Gastrocnemius medialis (tissue), 4 donors: ENCODE results near the gene G6PC2. TPM values are rescaled to one million over a fixed set of nuclear protein-coding genes. Genes with fewer than 3 reads are reported as not detected.

Experiments
- ATAC-seq, 2 donors: fragments of 150-250 bp; one replicate each; pipeline ENCODE4 v1.9.1; 2016
- DNase-seq, 2 donors: peaks; one replicate each; pipeline ENCODE4 v3.0.0-alpha.2; 2019
- H3K27ac ChIP-seq, 4 donors: fragments of 200-600 bp; sonication (generic); 1 replicate in 1 of 4; 2 replicates in 3 of 4; pipeline ENCODE4 v1.5.1; 2016 to 2018; ENCODE audit warnings: mild to moderate bottlenecking in 2 of 4, moderate library complexity in 1 of 4
- H3K27me3 ChIP-seq, 3 donors: fragments of 200-600 bp; sonication (generic) in 2 of 3; 1 replicate in 1 of 3; 2 replicates in 2 of 3; pipeline versions ENCODE4 v1.5.1 to v1.6.0; 2016 to 2019; ENCODE audit warnings: mild to moderate bottlenecking in 1 of 3, moderate library complexity in 1 of 3
- H3K36me3 ChIP-seq, 2 donors: fragments of 200-600 bp; sonication (generic) in 1 of 2; one replicate each; pipeline ENCODE4 v1.5.1; 2017 to 2018
- H3K4me1 ChIP-seq, 2 donors: fragments of 200-600 bp; sonication (generic) in 1 of 2; one replicate each; pipeline ENCODE4 v1.5.1; 2016 to 2017; ENCODE audit warnings: mild to moderate bottlenecking in 2 of 2
- H3K4me3 ChIP-seq, 4 donors: fragments of 200-600 bp; sonication (generic) in 3 of 4; 1 replicate in 1 of 4; 2 replicates in 3 of 4; pipeline ENCODE4 v1.5.1; 2016 to 2019; ENCODE audit warnings: mild to moderate bottlenecking in 2 of 4
- H3K9me3 ChIP-seq, 3 donors: fragments of 200-600 bp; sonication (generic) in 2 of 3; 1 replicate in 1 of 3; 2 replicates in 2 of 3; pipeline ENCODE4 v1.5.1; 2016 to 2019
- POLR2A ChIP-seq, 2 donors: fragments of 450-650 bp; IDR thresholded peaks; one replicate each; pipeline ENCODE4 v1.6.1; 2017; ENCODE audit warnings: antibody characterized with exemption in 2 of 2, mild to moderate bottlenecking in 2 of 2, moderate library complexity in 2 of 2
- in situ Hi-C, 4 donors: fragments of 200-750 bp; cut with MboI; loops; one replicate each; pipeline versions ENCODE4 v1.15.0 to v1.8.0; 2017; ENCODE audit warnings: low sequenced_read_pairs in 4 of 4
- intact Hi-C: fragments of 100-400 bp; cut with DNase I; formaldehyde crosslinking; loops from one replicate; pipeline ENCODE4 v1.15.1; 2023; ENCODE audit warnings: low total_unique reads
- total RNA-seq, 4 donors: library from RNA; depleted of rRNA; stranded (reverse); fragments of >200 nt; gene quantifications; one replicate each; pipeline versions ENCODE4 v1.1.0 to v1.2.3, GENCODE V29; 2016
- TF ChIP-seq, protein P1 (sequence below), 5 experiments: fragments of 450-650 bp in 3 of 5; fragments of 200-600 bp in 2 of 5; sonication (generic) in 2 of 5; IDR thresholded peaks in 4 of 5; conservative IDR thresholded peaks in 1 of 5; 1 replicate in 4 of 5; 2 replicates in 1 of 5; pipeline ENCODE4 v1.5.1; 2016 to 2019; ENCODE audit warnings: antibody characterized with exemption in 5 of 5, mild to moderate bottlenecking in 3 of 5, moderate library complexity in 3 of 5

The G6PC2 gene
- total RNA-seq, 4 donors from 2014 or later, result not detected

DNA sequence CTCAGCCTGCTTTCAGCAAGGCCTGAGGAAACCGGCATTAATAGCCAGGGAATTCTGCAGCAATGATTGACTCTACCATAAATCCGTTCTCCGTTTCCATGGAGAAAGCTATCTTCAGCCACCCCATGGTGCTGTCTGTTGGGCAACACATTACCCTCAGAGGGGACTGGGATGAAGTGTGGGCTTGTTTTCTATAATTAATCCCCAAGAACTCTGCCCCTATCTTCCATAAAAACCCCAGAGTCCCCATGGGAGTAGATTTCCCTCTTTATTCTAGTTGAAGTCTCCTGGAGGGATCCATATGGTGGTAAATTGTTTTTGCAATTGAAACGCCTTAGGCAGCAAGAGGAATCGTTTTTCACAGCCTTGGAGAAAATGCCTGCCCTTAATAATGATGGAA lies 9.2 kb downstream of the G6PC2 start:
- Histone ChIP-seq H3K27ac (no peak overlapping the region), H3K9me3 (no peaks in the 10 kb centered on the region), H3K4me1 (peaks cover 0 to 12% of the 10 kb centered on the region in 2 donors), H3K27me3 (no peaks in the 10 kb centered on the region), H3K36me3 (no peaks in the 10 kb centered on the region), H3K4me3 (no peak overlapping the region)
- in situ Hi-C loops, result loop anchor here (10.0 kb wide), 2 partner anchors 136 to 566 kb away; no protein-coding TSS in a partner anchor
- ATAC-seq (no peak), DNase-seq (no peak)
- TF ChIP-seq, protein P1, sequence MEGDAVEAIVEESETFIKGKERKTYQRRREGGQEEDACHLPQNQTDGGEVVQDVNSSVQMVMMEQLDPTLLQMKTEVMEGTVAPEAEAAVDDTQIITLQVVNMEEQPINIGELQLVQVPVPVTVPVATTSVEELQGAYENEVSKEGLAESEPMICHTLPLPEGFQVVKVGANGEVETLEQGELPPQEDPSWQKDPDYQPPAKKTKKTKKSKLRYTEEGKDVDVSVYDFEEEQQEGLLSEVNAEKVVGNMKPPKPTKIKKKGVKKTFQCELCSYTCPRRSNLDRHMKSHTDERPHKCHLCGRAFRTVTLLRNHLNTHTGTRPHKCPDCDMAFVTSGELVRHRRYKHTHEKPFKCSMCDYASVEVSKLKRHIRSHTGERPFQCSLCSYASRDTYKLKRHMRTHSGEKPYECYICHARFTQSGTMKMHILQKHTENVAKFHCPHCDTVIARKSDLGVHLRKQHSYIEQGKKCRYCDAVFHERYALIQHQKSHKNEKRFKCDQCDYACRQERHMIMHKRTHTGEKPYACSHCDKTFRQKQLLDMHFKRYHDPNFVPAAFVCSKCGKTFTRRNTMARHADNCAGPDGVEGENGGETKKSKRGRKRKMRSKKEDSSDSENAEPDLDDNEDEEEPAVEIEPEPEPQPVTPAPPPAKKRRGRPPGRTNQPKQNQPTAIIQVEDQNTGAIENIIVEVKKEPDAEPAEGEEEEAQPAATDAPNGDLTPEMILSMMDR (IDR thresholded peaks at IDR 0.05 in 4 of 5, conservative IDR thresholded peaks at IDR 0.05 in 1 of 5), result no peak
- TF ChIP-seq POLR2A (IDR thresholded peaks at IDR 0.05), result no peak
- intact Hi-C loops, result loop anchor here (10.0 kb wide), 1 partner anchor 456 kb away; the partner anchor contains the start of gene CERS6

DNA sequence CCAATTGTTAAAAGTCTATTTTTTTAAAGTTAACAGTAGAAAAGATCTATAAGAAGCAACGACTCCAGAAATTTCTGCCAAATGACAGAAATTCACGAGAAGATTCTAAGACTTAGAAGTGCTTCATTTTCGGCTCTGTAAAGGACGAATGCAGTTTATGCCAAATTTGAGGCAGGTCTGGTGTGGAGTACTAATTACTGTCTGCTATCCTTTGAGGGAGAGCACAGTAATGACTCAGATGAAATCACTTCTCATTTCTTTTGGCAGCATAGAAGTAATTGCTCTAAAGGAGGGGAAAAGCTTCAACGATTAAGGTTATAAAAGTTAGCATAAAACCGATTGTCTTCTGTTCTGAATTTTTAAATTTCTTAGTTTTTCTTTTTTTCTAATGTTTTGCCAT lies 11.4 kb downstream of the G6PC2 start:
- peak; percentile 58 to 63 for ATAC-seq
- Histone ChIP-seq H3K9me3 (no peaks in the 10 kb centered on the region), H3K4me3 (peak overlapping the region; percentile 35 to 40 (median 40)), H3K27me3 (no peaks in the 10 kb centered on the region), H3K27ac (peak overlapping the region; percentile 27 to 74 (median 62)), H3K4me1 (peaks cover 0 to 12% of the 10 kb centered on the region in 2 donors), H3K36me3 (no peaks in the 10 kb centered on the region)
- intact Hi-C loops (loop anchor here (10.0 kb wide), 1 partner anchor 458 kb away; the partner anchor contains the start of gene CERS6), in situ Hi-C loops (loop anchor here (10.0 kb wide), 2 partner anchors 138 to 568 kb away; no protein-coding TSS in a partner anchor)
- DNase-seq, result no peak
- no peak for TF ChIP-seq POLR2A (IDR thresholded peaks at IDR 0.05)
- TF ChIP-seq, protein P1 (IDR thresholded peaks at IDR 0.05 in 4 of 5, conservative IDR thresholded peaks at IDR 0.05 in 1 of 5), result no peak

DNA sequence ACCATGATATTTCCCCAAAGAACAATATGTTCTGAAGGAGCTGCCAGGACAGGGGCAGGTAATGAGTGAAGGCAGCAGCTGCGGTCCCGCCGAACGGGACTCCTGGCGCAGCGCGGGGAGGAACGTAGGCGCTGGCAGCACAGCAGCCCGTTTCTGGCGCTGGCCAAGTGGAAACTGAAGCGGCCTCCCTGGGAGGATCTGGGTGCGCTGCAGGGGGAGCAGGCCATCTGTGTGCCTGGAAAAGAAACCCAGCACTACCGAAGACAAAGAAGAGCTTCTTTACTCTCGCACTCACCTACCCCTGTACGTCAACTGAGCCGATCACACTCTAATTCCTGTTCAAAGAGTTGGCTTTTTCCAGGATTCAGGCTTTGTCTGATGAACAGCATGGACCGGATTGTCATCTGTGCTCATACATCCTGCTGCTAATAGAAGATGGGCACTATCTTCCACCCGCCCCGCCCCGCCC lies 11.8 kb downstream of the G6PC2 start:
- no peaks in the 10 kb centered on the region for H3K27me3 ChIP-seq
- DNase-seq (peak; percentile 68 to 88), ATAC-seq (peak; percentile 85 to 94)
- intact Hi-C loops, result loop anchor here (10.0 kb wide), 1 partner anchor 458 kb away; the partner anchor contains the start of gene CERS6
- TF ChIP-seq POLR2A (IDR thresholded peaks at IDR 0.05), result no peak
- TF ChIP-seq, protein P1 (IDR thresholded peaks at IDR 0.05 in 4 of 5, conservative IDR thresholded peaks at IDR 0.05 in 1 of 5), result no peak
- no peaks in the 10 kb centered on the region for H3K9me3 ChIP-seq
- H3K4me1 ChIP-seq, result peaks cover 0 to 12% of the 10 kb centered on the region in 2 donors
- H3K4me3 ChIP-seq, result peak overlapping the region; percentile 35 to 40 (median 40)
- no peaks in the 10 kb centered on the region for H3K36me3 ChIP-seq
- in situ Hi-C loops, result loop anchor here (10.0 kb wide), 2 partner anchors 138 to 568 kb away; no protein-coding TSS in a partner anchor
- peak overlapping the region; percentile 27 to 74 (median 62) for H3K27ac ChIP-seq

DNA sequence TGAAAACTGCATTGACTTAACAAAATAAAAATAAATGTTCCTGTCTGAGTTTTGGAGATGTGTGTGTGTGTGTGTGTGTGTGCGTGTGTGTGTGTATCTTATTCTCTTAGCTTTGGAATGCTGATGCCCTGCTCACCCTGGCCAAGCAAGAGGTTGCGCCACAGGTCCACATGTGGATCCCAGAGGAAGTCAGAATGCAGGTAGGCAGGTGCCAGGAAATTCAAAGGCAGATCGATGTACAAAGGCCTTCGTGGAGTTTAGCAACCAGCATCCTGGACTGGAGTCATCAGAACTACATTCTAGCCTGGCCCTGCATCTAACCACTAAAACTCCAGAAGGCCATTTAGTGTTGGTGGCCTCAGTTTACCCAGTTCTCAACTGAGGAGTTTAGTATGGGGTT lies 12.4 kb downstream of the G6PC2 start:
- intact Hi-C loops (loop anchor here (10.0 kb wide), 1 partner anchor 459 kb away; the partner anchor contains the start of gene CERS6), in situ Hi-C loops (loop anchor here (10.0 kb wide), 2 partner anchors 139 to 569 kb away; no protein-coding TSS in a partner anchor)
- TF ChIP-seq POLR2A (IDR thresholded peaks at IDR 0.05), result no peak
- TF ChIP-seq, protein P1 (IDR thresholded peaks at IDR 0.05 in 4 of 5, conservative IDR thresholded peaks at IDR 0.05 in 1 of 5), result no peak
- H3K4me3 ChIP-seq, result no peak overlapping the region
- H3K9me3 ChIP-seq, result no peaks in the 10 kb centered on the region
- H3K27me3 ChIP-seq, result no peaks in the 10 kb centered on the region
- H3K4me1 ChIP-seq, result peaks cover 0 to 12% of the 10 kb centered on the region in 2 donors
- peak overlapping the region in 1 of 4 donors; percentile 74 for H3K27ac ChIP-seq
- no peaks in the 10 kb centered on the region for H3K36me3 ChIP-seq
- ATAC-seq (no peak), DNase-seq (no peak)
